Measurements from ENCODE around the gene NKX1-2.

DNA sequence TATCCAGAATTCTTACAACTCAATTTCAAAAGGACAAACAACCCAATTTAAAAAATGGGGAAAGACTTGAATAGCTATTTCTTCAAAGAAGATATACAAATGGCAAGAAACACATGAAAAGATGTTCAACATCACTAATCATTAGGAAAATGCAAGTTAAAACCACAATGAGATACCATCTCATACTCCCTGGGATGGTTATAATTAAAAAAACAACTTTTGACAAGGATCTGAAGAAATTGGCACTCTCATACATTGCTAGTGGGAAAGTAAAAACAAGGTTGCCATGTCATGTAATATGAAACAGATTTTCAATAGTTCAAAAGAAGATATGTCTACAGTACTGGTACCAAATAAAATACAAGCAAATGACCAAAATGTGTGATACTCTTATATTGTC, 40.1 kb downstream of the NKX1-2 start:
- TF ChIP-seq, protein P1, sequence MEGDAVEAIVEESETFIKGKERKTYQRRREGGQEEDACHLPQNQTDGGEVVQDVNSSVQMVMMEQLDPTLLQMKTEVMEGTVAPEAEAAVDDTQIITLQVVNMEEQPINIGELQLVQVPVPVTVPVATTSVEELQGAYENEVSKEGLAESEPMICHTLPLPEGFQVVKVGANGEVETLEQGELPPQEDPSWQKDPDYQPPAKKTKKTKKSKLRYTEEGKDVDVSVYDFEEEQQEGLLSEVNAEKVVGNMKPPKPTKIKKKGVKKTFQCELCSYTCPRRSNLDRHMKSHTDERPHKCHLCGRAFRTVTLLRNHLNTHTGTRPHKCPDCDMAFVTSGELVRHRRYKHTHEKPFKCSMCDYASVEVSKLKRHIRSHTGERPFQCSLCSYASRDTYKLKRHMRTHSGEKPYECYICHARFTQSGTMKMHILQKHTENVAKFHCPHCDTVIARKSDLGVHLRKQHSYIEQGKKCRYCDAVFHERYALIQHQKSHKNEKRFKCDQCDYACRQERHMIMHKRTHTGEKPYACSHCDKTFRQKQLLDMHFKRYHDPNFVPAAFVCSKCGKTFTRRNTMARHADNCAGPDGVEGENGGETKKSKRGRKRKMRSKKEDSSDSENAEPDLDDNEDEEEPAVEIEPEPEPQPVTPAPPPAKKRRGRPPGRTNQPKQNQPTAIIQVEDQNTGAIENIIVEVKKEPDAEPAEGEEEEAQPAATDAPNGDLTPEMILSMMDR (IDR thresholded peaks at IDR 0.05) = no peak
- no peak for TF ChIP-seq POLR2A (IDR thresholded peaks at IDR 0.05)

Measured in right lobe of liver (tissue), 4 donors.